ENCODE results near the gene SEMA4D.

- TF ChIP-seq SP1 (IDR thresholded peaks at IDR 0.05) (no peak), SP1 (CRISPR knock-in tag; IDR thresholded peaks at IDR 0.05) (no peak), KLF6 (CRISPR knock-in tag; IDR thresholded peaks at IDR 0.05) (no peak), SRSF4 (IDR thresholded peaks at IDR 0.05; ENCODE audit: low read depth, low read length, poor library complexity, severe bottlenecking) (no peak), GABPB1 (CRISPR knock-in tag; IDR thresholded peaks at IDR 0.05) (no peak), MAFK (conservative IDR thresholded peaks at IDR 0.05 in 1 of 2, IDR thresholded peaks at IDR 0.05 in 1 of 2; ENCODE audit: low read length in 2 of 2) (no peak), POLR2AphosphoS5 (IDR thresholded peaks at IDR 0.05; ENCODE audit: low read depth, low read length) (no peak), NFIC (IDR thresholded peaks at IDR 0.05; ENCODE audit: low read length) (no peak), CTCF (CRISPR knock-in tag; IDR thresholded peaks at IDR 0.05) (no peak), NR3C1 (CRISPR knock-in tag; IDR thresholded peaks at IDR 0.05) (no peak), PAWR (CRISPR knock-in tag; IDR thresholded peaks at IDR 0.05; ENCODE audit: borderline replicate concordance) (no peak), ZNF512 (CRISPR knock-in tag; IDR thresholded peaks at IDR 0.05) (no peak), ZFP91 (CRISPR knock-in tag; IDR thresholded peaks at IDR 0.05; ENCODE audit: borderline replicate concordance) (no peak), ZNF205 (CRISPR knock-in tag; IDR thresholded peaks at IDR 0.05) (no peak)
These were observed 35.7 kb downstream of the SEMA4D start for GRCh38 chr9:89462199-89462598.
